GM21381 (cell line): ENCODE measurements around the gene EHD2.
A peak's percentile ranks its signal among the peaks of the same experiment; 100 is the strongest.
"Not testable (repeated sequence)": the region's sequence is repeated elsewhere in the genome, so short reads cannot be mapped to it uniquely, and the experiment has no call there.

ENCODE experiments used
- ATAC-seq: cut with Tn5 transposase; IDR thresholded peaks from one replicate; pipeline ENCODE4 v1.9.1; 2021; ENCODE audit warnings: mild to moderate bottlenecking, moderate library complexity; ENCODE audit not compliant: unreplicated experiment

EHD2 gene

GRCh38 chr19:47765523-47766358 is 52.5 kb downstream of the EHD2 start:
- ATAC-seq = no peak

DNA sequence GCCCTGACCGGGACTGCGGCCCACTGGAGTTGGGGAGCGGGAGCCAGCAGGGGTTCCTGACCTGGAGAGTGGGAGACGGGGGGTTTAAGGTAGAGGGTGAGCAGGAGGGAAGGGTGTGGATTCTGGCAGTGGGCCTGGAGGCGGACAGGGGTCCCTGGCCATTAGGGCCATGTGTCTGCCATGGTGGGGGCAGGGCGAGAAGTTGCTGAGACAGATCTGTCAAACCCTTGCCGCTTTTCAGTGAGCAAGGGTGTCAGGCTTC is 53.1 kb downstream of the EHD2 start:
- ATAC-seq = no peak

GRCh38 chr19:47766670-47767069 is 53.4 kb downstream of the EHD2 start:
- no peak for ATAC-seq

GRCh38 chr19:47767349-47767748 is 54.1 kb downstream of the EHD2 start:
- no peak for ATAC-seq

DNA sequence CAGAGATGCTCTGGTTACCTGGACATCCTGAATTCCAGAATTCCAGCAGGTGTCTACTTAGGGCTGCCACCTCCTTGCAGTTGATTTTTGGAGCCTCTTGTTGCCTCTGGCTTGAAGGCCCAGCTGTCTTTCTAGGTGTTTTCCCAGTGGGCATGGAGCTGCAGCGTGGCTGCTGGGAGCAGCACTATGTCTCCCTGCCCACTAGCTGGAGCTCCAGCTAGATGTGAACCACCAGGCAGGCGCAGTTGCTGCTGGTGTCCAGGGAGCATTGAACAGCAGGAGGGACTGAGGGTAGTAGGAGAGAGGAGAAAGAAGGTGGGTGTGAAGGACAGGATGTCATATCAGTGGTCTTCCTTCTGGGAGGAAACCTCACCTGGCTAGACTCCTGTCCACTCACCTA is 55.4 kb downstream of the EHD2 start:
- ATAC-seq = no peak

- ATAC-seq = no peak
These were observed 56.3 kb downstream of the EHD2 start for GRCh38 chr19:47769534-47769933.

GRCh38 chr19:47771291-47771690 is 58.1 kb downstream of the EHD2 start:
- not testable (repeated sequence) for ATAC-seq

DNA sequence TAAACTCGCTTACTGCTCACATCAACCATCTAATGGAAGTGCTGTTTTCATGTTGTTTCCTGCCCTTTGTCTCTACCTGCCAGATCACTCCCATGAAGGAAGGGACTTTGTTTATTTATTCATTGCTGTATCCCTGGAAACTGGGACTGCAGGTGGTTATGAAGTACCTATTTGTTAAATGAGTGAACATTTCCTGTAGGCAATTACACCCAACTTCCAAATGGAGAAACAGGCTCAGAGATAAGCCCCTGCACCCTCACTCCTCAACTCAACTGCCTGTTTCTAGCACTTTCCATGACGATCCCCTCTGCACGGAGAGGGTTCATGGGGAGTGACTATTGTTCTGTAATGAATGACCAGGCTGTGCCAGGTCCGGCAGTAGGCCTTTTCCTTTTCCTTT is 63.3 kb downstream of the EHD2 start:
- no peak for ATAC-seq

DNA sequence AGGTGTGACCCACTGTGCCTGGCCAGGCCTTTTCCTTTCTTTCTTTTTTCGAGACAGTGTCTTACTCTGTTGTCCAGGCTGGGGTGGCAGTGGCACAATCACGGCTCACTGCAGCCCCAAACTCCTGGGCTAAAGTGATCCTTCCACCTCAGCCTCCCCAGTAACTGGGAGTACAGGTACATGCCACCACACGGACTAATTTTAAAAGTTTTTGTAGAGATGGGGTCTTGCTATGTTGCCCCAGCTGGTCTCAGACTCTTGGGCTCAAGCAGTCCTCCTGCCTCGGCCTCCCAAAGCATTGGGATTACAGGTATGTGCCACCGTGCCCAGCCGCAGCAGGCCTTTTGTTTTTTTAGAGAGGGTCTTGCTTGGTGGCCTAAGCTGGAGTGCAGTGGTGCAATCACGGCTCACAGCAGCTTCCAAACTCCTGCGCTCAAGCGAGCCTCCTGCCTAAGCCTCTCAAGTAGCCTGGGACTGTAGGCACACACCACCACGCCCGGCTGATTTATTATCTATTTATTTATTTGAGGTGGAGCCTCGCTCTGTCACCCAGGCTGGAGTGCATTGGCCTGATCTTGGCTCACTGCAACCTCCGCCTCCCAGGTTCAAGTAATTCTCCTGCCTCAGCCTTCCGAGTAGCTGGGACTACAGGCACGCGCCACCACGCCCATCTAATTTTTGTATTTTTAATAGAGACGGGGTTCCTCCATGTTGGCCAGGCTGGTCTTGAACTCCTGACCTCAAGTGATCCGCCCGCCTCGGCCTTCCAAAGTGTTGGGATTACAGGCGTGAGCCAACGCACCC is 64.2 kb downstream of the EHD2 start:
- ATAC-seq = not testable (repeated sequence)

DNA sequence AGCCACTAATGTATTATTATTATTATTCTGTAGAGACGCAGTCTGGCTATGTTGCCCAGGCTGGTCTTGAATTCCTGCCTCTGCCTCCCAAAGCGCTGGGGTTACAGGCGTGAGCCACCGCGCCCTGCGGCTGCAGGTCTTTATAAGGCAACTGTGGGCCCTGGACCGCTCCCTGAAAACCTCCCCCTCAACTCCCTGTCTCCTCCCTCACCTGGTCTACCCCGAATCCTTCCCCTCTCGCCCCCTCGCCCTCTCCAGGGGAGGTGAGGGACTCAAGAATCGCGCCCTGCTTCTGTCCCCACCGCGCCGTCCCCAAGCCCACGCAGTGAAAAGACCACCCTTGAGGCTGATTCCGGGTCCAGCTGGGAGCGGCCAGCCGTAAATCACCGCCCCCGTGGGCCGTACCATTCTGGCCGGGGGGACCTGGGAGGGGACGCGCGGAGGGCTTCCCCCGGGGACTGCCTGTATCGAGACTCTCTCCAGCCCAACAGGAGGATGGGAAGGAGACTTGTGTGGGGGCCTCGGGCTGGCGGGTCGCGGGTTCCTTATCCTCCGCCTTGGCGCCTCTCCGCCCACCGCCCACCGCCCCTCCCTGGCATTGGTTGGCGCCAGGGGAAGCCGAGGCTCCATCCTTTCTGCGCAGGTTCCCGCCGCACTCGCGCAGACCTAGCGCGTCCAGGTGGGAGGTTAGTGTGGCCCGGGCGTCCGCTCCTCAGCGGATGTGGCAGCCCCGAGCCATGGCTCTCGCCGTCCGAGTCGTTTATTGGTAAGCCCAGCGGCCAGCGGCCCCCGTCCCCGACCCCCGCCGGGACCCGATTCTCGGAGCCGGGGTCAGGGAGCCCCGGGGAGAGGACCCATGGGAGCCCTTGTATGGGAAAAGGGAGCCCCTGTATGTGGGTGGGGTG is 65.1 kb downstream of the EHD2 start, which contains the start of gene SELENOW:
TSS of gene SELENOW (plus strand) at position 655 of the 905 bp plus-strand sequence. CDS start at position 738, 83 bp downstream.
- peak; percentile 66 for ATAC-seq

DNA sequence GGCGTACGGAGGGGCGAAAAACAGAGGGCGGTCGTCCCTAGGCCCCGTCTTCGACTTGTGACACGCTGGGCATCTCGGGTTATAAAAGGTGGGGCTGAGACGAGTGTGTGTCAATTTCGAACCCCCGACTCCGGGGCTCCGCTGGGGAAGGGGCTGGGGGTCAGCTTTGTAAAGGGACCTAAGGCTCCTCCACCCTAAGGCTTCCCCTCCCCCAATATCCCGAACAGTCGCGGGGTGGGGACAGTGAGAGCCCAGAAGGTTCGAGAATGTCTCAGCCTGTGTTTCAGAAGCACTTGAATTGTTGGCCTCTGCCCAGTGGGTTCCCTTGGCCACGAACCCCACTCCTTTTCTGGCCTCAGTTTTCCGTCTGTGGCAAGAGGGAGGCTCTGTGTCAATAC is 65.7 kb downstream of the EHD2 start:
- ATAC-seq = no peak

DNA sequence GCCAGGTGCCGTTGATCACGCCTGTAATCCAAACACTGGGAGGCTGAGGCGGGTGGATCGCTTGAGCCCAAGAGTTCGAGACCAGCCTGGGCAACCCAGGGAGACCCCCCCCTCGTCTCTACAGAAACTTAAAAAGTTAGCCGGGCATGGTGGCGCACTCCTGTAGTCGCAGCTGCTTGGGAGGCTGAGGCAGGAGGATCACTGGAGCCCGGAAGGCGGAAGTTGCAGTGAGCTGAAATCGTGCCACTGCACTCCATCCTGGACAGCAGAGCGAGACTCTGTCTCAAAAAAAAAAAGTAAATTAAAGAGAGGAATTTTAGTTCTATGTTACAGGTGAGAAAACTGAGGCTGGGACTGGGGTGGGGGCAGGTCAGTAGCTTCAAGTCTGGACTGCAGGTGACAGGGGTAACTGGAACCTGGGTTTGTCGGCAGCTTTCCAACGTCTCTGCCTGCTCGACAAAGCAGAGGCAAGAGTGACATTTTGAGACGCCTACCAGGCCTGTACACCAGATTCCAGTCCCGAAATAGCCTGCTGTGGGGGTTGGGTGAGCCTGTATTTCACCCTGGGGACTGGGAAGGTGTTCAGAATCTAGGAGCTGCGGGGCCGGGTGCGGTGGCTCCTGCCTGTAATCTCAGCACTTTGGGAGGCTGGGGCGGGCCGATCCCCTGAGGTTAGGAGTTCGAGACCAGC is 66.4 kb downstream of the EHD2 start:
- no peak for ATAC-seq

- ATAC-seq = no peak
These were observed 67.0 kb downstream of the EHD2 start for GRCh38 chr19:47780215-47780551.

DNA sequence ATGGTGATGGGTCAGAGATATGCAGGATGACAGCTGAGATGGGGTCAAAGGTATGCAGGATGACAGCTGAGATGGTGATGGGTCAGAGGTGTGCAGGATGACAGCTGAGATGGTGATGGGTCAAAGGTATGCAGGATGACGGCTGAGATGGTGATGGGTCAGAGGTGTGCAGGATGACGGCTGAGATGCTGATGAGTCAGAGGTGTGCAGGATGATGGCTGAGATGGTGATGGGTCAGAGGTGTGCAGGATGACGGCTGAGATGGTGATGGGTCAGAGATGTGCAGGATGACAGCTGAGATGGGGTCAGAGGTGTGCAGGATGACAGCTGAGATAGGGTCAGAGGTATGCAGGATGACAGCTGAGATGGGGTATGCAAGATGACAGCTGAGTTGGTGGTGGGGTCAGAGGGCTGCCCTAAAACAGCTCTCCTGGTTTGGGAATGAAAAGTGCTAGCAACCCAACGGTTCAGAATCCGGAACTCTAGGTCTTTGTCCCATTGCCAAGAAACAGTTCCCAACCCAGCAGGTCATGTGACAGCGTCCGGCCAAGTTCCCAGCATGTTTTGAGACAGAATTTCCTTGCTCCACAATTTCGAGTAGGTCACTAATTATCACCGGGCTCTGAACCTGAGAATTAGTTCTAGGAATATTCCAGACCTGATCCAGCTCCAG is 68.5 kb downstream of the EHD2 start:
- no peak for ATAC-seq

DNA sequence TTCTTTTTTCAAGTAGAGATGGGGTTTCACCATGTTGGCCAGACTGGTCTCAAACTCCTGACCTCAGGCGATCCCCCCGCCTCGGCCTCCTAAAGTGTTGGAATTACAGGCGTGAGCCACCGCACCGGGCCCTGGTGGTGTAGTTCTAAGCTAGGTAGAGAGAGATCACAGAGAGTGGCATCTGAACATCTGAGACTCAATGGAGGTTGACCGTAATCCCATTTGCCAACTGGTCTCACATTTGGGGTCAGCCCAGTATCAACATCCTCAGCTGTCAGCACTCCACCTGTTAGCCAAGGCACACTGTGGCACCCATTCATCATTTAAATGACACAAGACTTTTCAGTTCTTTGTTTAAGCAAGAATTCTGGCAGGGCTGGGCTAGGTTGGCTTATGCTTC is 73.3 kb downstream of the EHD2 start:
- no peak for ATAC-seq

DNA sequence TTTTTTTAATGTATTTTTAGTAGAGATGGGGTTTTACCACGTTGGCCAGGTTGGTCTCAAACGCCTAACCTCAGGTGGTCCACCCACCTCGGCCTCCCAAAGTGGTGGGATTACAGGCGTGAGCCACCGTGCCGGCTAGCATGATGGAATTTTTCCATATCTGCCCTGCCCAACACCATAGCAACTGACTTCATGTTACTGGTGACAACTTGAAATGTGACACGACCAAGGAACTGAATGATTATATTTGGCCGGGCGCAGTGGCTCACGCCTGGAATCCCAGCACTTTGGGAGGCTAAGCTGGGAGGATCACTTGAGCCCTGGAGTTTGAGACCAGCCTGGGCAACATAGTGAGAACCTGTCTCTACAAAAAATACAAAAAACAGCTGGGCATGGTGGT is 74.1 kb downstream of the EHD2 start:
- ATAC-seq = not testable (repeated sequence)

GRCh38 chr19:47789811-47790210 is 76.6 kb downstream of the EHD2 start:
- not testable (repeated sequence) for ATAC-seq

DNA sequence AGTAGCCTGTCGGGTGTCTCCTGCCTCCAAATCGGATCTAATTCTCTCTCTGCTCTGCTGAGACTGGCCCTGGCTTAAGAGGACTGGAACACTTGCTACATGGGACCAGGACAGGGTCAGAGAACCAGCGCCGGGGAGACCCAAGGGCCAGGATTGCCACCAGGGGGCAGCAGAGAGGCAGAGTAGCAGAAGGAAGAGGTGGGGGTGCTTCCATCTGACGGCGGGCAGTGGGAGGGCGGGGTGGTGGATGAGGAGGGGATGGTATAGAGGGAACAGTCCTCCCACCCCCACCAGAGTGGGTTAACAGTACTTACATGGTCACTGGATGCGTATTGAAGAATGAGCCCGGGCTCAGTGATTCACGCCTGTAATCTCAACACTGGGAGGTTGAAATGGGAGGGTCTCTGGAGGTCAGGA is 77.2 kb downstream of the EHD2 start:
- ATAC-seq = no peak

DNA sequence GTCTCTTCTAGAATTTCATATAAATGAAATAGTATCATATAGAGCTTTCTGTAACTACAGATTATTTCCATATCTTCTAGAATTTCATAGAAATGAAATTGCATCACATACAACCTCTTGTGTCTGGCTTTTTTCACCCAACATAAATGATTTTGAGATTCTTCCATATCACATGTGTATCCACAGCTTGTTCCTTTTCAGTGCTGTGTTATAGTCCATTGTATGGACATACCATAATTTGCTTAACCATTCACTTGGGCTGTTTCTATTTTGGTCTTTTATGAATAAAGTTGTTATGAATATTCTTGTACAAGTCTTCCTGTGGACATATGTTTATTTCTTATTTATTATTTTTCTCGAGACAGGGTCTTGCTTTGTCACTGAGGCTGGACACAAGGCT is 79.4 kb downstream of the EHD2 start:
- no peak for ATAC-seq
